Kidney (tissue), 14 donors: ENCODE results near the gene UNC13A. TPM values are rescaled to one million over a fixed set of nuclear protein-coding genes. Genes with fewer than 3 reads are reported as not detected.

Experiments
- DNase-seq, 5 donors: peaks; one replicate each; pipeline ENCODE4 v3.0.0-alpha.2; 2013 to 2020
- FAIRE-seq: peaks from 2 replicates; lab custom pipeline; 2012; peaks lifted over from hg19 to GRCh38; lab: Jason Lieb, UNC
- H3K27ac ChIP-seq, 2 donors: one replicate each; pipeline ENCODE4 v1.7.0; 2013; ENCODE audit warnings: low read depth in 2 of 2, low read length in 2 of 2, inconsistent platforms in 1 of 2
- H3K27me3 ChIP-seq: one replicate; pipeline ENCODE4 v1.7.1; 2013; ENCODE audit warnings: low read length, inconsistent platforms; ENCODE audit not compliant: control insufficient read depth, insufficient read depth
- H3K36me3 ChIP-seq, 3 donors: one replicate each; pipeline versions ENCODE4 v1.7.0 to v1.7.1; 2013; ENCODE audit warnings: low read length in 3 of 3, control low read depth in 1 of 3, inconsistent platforms in 1 of 3; ENCODE audit not compliant: insufficient read depth in 3 of 3, control insufficient read depth in 2 of 3
- H3K4me1 ChIP-seq, 3 donors: one replicate each; pipeline versions ENCODE4 v1.7.0 to v1.7.1; 2013; ENCODE audit warnings: low read length in 3 of 3, inconsistent platforms in 1 of 3, low read depth in 1 of 3; ENCODE audit not compliant: control insufficient read depth in 2 of 3, insufficient read depth in 2 of 3
- H3K4me3 ChIP-seq, 3 donors: one replicate each; pipeline versions ENCODE4 v1.7.0 to v1.8.1; 2013; ENCODE audit warnings: low read length in 3 of 3, control low read depth in 1 of 3, inconsistent platforms in 1 of 3
- H3K9ac ChIP-seq, 3 donors: one replicate each; pipeline versions ENCODE4 v1.7.0 to v1.7.1; 2013; ENCODE audit warnings: low read length in 3 of 3, control low read depth in 1 of 3, inconsistent platforms in 1 of 3
- H3K9me3 ChIP-seq, 3 donors: one replicate each; pipeline versions ENCODE4 v1.7.0 to v1.7.1; 2013; ENCODE audit warnings: low read length in 3 of 3, control low read depth in 1 of 3, inconsistent platforms in 1 of 3; ENCODE audit not compliant: control insufficient read depth in 2 of 3, insufficient read depth in 1 of 3
- intact Hi-C: fragments of 100-400 bp; cut with DNase I; formaldehyde crosslinking; loops from one replicate; pipeline ENCODE4 v1.11.1; 2022
- polyA plus RNA-seq: library from polyadenylated mRNA; stranded (reverse); fragments of 350-450 nt; fragmentation: Illumina TruSeq; extraction: RNeasy Lipid Tissue Mini Kit (QIAGEN cat#74804); gene quantifications from one replicate; pipeline ENCODE4 v1.2.3, GENCODE V29; 2014; ENCODE audit warnings: low read depth, low replicate concordance; ENCODE audit not compliant: insufficient read depth
- total RNA-seq: library from RNA; stranded (reverse); fragmentation: NEBNext Ultra II Directional; extraction: Animal tissue kit (Norgen Biotek cat#: 25700); gene quantifications from one replicate; pipeline ENCODE4 v1.2.1, GENCODE V29; 2021
- TF ChIP-seq, protein P1 (sequence below): IDR thresholded peaks from 3 replicates; pipeline ENCODE4 v1.5.1; 2012; ENCODE audit warnings: mild to moderate bottlenecking, moderate library complexity, borderline replicate concordance; ENCODE audit not compliant: insufficient read depth; ENCODE audit errors: extremely low read depth
- donor health status: control.
- donor health status: control.
- donor health status: control.
- donor health status: control.
- donor health status: control.
- donor health status: DM: yes; HTN: yes; CAD: no.
- donor health status: Normal renal cell carcinoma (clear cell type).

The UNC13A gene
- total and polyA plus RNA-seq, 2 donors from 2014 or later: 0.06 to 2.2 TPM

DNA sequence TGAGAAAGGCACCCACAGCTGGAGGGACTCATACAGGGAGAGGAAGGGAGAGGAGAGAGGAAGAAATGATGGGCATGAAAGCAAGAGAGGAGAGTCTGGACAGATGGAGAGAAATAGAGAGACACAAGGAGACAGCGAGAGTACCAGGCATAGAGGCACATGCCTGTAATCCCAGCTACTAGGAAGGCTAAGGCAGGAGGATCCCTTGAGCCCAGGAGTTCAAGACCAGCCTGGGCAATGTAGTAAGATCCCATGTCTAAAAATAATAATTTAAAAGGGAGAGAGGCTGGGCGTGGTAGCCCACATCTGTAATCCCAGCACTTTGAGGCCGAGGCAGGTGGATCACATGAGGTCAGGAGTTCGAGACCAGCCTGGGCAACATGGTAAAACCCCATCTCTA is 9.3 kb downstream of the UNC13A start:
- Histone ChIP-seq H3K9ac (no peak overlapping the region), H3K27ac (no peak overlapping the region), H3K4me3 (no peak overlapping the region), H3K27me3 (peaks cover 8% of the 10 kb centered on the region), H3K9me3 (no peaks in the 10 kb centered on the region), H3K4me1 (no peaks in the 10 kb centered on the region), H3K36me3 (no peaks in the 10 kb centered on the region)
- FAIRE-seq: no peak
- TF ChIP-seq, protein P1, sequence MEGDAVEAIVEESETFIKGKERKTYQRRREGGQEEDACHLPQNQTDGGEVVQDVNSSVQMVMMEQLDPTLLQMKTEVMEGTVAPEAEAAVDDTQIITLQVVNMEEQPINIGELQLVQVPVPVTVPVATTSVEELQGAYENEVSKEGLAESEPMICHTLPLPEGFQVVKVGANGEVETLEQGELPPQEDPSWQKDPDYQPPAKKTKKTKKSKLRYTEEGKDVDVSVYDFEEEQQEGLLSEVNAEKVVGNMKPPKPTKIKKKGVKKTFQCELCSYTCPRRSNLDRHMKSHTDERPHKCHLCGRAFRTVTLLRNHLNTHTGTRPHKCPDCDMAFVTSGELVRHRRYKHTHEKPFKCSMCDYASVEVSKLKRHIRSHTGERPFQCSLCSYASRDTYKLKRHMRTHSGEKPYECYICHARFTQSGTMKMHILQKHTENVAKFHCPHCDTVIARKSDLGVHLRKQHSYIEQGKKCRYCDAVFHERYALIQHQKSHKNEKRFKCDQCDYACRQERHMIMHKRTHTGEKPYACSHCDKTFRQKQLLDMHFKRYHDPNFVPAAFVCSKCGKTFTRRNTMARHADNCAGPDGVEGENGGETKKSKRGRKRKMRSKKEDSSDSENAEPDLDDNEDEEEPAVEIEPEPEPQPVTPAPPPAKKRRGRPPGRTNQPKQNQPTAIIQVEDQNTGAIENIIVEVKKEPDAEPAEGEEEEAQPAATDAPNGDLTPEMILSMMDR: no peak
- intact Hi-C loops: no loop called here
- no peak for DNase-seq

DNA sequence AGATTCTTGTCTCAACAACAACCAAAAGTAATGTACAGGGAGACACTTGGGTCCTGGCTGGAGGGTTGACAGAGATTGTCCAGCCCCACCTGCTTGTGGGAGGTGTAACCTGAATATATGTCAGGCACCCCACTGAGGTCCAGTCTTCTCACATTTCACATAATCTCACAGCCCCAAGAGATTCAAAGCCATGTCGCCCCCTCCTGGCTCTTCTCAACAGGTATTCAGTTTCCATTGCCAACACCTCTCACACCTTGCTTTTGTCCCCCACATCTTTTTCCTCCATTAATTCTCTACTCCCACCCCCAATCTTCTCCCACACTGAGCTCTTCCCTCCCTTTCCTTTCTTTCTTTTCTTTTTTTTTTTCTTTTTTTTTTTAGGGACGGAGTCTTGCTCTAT is 11.2 kb downstream of the UNC13A start:
- H3K27me3 ChIP-seq: peaks cover 8% of the 10 kb centered on the region
- FAIRE-seq: no peak
- TF ChIP-seq, protein P1: no peak

DNA sequence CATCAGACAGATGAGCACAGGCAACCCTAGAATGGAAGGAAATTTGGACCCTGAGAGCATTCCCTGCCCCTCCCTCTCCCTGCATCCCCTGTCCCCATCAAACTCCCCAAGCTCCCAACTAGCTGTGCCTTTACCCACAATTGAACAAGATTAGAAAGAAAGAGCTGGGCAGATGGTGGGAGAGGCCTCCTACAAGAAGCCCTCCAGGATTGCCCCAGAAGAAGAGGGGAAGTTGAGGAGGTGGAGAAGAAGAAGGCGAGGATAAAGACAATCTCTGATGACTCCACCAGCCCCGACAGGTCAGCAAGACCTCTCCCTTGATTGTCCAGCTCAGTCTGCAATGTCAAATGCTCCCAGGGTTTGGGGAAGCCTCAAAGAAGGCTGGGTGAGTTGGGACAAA is 11.9 kb downstream of the UNC13A start:
- Histone ChIP-seq H3K9ac (no peak overlapping the region), H3K27ac (no peak overlapping the region), H3K36me3 (no peaks in the 10 kb centered on the region), H3K4me3 (no peak overlapping the region), H3K27me3 (peaks cover 6% of the 10 kb centered on the region), H3K9me3 (no peaks in the 10 kb centered on the region), H3K4me1 (no peaks in the 10 kb centered on the region)
- DNase-seq (no peak), FAIRE-seq (no peak)
- intact Hi-C loops: no loop called here
- TF ChIP-seq, protein P1: no peak

More for the DNA sequence above, 11.2 kb downstream of the UNC13A start:
- Histone ChIP-seq H3K4me1 (no peaks in the 10 kb centered on the region), H3K9me3 (no peaks in the 10 kb centered on the region), H3K9ac (no peak overlapping the region), H3K4me3 (no peak overlapping the region), H3K36me3 (no peaks in the 10 kb centered on the region), H3K27ac (no peak overlapping the region)
- intact Hi-C loops: no loop called here
- DNase-seq: no peak
